HG03139 (cell line): ENCODE data around the gene UACA.
"Not testable (repeated sequence)": the region's sequence is repeated elsewhere in the genome, so short reads cannot be mapped to it uniquely, and the experiment has no call there.

Source experiments
- ATAC-seq: cut with Tn5 transposase; IDR thresholded peaks from one replicate; pipeline ENCODE4 v1.9.1; 2021; ENCODE audit not compliant: unreplicated experiment

Gene UACA

DNA sequence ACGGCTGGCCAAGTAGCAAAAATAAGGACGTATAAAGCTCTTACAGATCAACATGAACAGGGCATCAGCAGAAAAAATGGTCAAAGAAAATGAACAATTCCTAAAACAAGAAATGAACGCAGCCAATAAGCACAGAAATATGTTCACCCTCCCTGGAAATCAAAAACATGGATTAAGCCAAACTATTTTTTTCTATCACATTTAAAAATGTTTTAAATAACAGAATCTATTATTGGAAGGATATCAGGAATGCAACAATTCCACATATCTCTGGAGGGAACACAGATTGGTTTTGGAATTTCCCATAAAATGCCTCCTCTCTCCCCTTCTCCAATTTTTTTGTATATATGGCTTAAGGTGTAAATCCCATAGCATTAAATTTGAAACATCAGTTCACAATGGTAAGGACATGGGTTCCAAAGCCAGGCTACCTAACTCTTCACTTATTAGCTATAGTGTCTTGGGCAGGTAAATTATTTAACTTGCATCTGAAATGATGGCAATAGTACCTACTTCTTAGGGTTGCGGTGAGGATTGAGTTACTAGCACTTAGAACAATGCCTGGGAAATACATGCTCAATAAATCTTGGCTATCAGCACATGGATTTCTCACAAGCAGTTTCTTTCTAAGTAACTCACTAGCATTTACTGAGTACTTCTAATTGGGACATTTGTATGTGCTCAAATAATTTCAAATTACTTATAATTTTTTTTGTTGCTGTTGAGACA is 10.1 kb downstream of the UACA start:
- no peak for ATAC-seq

DNA sequence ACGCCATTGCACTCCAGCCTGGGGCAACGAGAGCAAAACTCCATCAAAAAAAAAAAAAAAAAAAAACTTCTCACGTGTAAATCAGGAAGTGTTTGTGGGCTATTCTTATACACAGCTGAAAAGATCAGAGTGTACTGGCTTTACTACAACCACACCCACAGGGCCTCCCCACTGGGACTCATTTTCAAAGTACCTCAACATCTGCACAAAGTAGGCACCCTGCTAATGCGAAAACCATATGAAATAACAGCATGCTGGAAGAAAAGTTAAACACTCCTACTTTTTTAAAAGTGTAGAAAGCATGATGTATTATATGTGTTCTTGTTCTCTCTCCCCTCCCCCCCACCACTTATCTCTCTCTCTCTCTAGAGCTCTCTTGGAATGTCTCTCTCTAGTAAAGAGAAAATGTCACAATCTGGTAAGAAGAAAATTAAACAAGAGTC is 11.1 kb downstream of the UACA start:
- ATAC-seq = no peak

DNA sequence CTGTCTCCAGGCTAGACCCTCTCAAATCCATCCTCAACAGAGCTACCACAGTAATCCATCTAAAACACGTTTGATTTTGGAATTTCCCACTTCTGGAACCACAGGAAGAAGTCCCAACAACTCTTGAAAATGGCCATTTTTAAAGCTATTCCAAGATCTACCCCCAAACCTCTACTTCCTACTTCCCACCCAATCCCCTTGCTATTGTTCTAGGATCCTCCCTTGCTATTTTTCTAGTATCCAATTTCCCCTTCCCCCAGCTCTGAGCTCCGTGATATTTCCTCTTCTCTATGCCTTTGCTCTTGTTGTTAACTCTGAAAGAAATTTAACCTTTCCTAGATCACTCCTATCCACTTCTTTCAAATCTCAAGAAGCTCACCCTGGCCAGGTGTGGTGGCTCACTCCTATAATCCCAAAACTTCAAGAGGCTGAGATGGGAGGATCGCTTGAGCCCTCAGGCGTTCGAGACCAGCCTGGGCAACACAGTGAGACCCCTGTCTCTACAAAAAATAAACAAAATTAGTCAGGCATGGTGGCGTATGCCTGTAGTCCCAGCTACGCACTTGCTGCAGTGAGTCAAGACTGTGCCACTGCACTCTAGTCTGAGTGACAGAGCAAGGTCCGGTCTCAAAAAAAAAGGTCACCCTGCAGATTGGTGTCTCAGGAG is 13.0 kb downstream of the UACA start:
- no peak for ATAC-seq

DNA sequence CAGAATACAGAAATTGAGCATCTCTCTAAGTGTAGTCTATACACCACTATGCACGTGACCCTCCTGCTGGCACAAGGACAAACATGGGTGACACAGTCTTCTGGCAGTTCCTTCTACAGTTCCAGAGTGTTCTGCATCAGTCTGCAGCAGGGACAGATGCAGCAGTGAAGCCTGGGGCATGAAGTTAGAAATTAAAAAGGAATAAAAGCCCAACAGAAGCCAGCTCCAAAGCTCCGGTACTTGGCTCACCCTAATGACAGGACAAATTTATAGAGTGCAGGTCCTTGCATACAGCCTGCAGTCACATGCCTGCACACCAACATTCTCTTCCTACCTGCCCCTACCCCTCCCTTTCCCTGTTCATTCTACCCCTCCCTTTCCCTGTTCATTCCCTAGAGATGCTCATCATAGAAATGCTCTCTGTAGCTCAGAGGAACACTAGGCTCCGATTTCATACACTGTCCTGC is 15.0 kb downstream of the UACA start:
- ATAC-seq = no peak

DNA sequence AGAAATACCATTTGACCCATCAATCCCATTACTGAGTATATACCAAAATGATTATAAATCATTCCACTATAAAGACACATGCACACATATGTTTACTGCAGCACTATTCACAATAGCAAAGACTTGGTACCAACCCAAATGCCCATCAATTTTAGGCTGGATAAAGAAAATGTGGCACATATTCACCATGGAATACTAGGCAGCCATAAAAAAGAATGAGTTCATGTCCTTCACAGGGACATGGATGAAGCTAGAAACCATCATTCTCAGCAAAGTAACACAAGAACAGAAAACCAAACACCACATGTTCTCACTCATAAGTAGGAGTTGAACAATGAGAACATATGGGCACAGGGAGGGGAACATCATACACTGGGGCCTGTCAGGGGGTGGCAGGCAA is 16.8 kb downstream of the UACA start:
- not testable (repeated sequence) for ATAC-seq

DNA sequence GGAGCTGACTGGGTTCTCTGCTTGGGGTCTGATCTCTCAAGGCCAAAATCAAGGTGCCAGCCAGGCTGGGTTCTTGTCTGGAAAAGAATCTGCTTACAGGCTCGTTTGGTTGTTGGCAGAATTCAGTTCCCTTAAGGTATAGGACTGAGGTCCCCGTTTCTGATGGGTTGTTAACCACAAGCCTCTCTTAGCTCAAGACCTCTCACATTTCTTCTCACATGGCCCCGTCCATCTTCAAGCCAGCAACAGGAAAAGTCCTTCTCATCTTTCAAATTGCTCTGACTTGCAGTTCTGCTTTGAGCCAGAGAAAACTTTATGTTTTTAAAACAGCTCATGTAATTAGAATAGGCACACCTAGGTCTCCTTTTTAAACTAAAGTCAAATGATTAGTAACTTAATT is 20.4 kb downstream of the UACA start:
- no peak for ATAC-seq

DNA sequence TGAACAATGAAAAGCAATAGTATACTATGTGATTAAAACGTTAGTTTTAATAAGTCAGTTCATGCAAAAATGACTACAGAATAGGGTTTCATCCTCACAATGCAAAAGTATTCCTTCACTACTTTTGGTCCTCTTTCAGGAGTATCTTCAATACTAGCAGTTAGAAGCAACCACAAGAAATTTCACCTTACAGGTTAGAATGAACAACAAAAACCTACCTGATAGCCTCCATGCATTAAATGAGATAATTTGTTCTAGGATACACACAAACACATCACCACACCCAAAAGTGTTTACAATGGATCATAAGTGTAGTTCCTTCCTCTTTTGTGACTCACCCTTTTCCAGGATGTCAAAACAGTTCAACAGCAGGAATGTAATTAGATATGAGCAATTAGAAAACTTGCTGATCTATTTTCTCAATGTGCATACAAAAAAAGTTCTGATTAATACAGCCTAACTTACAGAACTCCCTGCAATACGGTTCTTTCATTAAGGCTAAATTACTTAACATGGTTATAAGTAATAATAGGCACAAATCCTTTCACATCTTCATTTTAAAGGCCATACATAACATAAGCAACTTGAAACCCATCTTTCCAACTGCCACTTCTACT is 21.6 kb downstream of the UACA start:
- no peak for ATAC-seq

DNA sequence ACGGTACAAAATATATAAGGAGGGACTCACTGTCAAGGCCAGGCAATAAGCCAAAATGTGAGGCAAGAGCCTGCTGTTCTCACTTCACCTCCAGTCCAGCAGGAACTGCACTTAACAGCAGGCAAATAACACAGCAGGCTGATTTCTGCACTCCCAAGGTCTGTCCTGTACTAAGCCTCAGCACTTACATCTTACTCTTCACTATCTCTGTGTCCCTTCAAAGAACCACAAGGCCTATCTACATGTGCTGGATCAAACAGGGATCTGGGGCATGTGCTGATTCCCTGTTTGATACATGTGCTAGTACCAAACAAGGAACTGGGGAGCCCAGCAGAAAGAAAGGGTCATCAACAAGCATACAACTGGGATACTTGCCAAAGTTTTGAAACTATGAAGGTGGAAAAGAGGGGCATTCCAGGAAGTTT is 22.2 kb downstream of the UACA start:
- ATAC-seq = no peak

DNA sequence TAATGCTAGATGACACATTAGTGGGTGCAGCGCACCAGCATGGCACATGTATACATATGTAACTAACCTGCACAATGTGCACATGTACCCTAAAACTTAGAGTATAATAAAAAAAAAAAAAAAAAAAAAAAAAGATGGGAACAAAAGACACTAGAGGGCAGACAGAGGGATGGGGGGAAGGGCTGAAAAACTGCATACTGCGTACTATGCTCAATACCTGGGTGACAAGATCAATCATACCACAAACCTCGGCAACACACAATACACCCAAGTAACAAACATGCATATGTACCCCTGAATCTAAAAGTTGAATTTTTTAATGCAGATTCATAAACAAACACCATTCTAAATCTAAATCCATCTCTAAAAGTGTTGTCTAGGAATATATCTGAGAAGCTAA is 28.3 kb downstream of the UACA start:
- not testable (repeated sequence) for ATAC-seq

DNA sequence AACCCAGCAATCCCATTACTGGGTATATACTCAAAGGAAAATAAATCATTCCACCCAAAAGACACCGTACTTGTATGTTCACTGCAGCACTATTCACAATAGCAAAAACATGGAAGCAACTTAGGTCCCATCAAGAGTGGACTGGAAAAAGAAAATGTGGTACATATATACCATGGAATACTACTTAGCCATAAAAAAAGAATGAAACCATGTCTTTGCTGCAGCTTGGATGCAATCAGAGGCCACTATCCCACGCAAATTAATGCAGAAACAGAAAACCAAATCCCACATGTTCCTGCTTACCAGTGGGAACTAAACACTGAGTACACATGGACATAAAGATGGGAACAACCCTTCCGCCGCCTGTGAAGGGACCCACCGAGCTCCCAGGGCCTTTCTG is 34.2 kb downstream of the UACA start:
- no peak for ATAC-seq

DNA sequence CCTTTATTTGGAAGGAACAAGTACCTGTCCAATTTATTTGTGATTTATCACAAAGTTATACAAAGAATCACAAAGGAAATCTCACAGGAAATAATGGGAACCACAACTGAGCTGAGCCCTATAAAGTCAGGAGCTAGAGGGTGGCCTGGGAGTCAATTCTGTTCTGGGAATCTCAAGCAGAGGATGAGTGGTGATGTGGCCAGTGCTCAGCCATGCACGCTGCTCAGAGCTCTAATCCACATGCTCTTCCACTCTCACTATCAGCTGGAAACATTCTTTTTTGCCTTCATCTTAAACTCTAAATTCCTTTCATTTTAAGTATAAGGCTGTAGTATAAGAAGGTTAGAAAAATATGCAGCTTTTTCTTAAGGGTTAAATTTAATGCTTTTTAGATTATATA is 36.6 kb downstream of the UACA start:
- no peak for ATAC-seq

DNA sequence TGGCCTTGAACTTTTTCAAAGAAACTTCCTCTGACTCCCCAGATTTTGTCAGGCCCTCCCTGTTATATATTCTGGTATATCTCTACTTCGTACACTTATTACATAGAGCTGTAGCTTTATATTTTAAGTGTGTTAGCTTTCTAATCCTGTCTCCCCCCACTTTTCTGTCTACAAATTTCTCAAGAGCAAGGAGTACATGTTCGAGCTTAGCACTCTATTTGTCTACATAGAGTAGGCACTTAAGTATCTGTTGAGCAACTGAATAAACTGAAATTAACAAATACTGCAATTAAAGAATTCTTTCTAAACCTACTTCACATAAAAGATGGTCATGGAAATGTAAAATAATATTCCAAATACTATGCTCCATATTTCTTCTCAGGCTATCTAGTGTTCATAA is 39.4 kb downstream of the UACA start:
- no peak for ATAC-seq

DNA sequence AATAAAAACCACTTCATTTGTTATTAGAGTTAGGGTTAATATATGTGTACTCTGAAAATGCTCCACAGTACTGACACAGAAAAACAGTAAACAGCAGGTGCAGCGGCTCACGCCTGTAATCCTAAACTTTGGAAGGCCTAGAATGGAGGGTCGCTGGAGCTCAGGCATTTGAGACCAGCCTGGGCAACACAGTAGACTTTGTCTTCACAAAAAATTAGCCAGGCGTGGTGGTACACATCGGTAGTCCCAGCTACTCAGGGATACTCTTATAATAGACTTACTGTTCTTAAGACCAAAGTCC is 40.3 kb downstream of the UACA start:
- ATAC-seq = no peak

DNA sequence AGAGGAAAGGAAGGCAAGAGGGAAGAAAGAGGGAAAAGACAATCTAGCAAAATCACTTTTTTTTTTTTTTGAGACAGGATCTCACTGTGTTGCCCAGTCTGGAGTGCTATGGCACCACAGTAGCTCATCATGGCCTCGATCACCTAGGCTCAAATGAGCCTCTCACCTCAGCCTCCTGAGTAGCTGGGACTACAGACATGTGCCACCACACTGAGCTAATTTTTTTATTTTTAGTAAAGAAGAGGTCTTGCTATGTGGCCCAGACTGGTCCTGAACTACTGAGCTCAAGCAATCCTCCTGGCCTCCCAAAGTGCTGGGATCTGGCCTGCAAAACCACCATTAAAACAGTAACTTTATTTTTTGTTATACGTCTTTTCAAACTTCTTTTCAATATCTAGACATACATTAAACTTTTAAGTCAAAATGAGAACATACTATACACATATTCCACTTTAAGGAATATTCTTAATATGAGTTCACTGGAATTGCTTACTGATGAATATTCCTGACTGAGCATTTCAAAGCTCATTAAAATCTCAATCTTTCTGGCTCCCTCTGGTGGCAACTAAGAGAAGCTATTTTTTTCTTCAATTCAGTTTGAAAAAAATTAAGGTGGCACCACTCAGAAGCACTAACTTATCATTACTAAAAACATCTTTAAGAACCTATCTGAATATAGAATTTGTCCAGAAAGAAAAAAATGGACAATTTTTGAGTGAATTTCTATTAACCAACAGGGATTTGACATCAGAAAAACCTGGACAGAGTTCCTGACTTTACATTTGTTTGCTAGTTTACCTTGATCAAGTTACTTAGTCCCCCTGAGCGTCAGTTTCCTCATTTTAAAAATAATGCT is 40.9 kb downstream of the UACA start:
- no peak for ATAC-seq

DNA sequence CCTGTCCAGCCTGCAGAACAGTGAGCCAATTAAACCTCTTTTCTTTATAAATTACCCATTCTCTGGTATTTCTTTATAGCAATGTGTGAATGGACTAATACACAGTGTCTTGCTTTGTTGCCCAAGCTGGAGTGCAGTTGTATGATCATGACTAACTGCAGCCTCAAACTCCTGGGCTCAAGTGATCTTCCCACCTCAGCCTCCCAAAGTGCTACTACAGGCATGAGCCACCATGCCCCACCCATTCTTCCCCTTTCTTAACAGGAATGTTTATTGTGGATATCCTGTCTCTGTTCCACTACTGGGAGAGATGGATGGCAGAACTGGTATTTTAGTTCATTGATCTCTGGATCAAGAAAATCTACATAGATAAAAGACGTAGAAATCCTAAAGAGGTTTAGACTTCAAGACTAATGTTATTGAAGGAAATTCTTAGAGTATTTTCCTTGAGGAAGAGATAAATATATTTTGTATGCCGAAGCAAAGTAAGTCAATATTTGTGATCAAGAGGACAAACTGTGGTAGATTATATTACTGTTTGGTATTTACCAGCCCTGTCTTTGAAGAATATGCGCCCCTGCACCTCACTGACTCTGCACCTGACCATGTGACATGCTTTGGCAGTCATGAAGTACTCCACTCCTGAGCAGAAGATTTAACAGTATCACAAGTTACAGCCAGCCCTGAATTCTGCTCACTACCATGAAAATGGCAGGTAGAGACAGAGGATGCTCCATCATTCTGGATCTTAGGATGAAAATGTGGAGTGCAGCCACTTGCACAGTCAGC is 42.9 kb downstream of the UACA start:
- no peak for ATAC-seq

DNA sequence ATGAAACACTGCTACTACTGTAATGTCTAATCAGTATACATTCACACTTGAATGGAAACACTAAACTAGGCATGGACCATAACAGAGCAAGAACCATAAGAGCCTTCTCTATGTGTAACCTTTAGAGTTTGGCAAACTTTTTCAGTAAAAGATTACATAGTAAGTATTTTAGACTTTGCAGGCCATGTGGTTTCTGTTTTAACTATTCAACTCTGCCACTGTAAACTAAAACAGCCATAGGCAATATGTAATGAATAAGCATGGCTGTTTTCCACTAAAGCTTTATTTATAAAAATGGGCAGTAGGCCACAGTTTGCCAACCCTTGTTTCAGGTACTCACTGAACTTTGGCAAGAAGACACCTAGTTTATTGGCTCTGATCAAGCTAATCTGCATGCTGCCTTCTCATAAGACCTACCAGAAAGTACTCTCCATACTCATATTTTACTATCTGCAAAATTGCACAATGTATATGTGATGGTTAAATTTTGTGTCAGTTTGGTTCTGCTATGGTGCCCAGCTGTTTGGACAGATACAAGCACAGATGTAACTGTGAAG is 46.0 kb downstream of the UACA start:
- ATAC-seq = no peak

DNA sequence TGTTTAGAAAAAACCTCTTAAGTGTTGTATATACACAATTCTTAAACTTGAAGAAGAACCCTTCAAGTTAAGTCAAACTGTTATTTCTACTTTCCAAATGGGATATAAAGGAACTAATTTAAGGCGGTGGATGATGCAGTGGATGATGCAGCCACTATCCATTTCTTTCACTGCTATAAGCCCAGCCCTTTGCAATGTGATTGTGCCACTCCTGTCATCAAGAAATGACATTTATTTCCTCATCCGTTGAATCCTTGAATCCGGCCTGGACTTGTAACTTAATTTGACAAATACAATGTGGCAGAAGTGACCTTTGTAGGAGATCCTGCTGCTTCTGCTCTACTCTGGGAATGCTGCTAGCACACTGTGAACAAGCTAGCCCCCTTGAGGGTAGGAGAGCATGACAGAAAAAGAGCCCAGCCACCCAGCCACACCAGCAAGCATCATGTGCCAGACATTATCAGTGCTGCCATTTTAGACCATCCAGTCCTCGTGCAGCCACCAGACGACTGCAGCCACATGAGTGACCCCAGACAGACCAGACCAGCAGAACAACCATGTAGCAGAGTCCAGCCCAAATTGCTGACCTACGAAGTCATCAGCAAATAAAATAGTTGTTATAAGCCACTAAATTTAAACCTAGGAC is 47.4 kb downstream of the UACA start:
- no peak for ATAC-seq

DNA sequence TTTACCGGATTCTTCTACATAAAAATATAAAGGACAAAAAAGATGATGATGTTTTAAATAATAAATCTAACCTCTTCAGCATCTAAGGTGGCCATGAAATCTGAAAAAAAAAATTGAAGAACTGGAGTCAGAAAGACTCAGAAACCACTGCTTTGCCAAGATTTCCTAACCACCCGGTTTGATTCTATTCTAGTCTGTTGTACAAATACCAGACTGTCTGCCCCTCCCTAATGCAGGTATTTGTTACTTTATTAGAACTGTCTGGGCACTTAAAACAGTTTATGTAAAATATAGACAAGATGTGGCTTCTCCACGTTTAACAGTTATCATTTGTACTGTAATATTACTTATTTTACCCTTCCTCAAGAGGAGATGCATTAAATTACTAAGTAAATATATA is 48.8 kb downstream of the UACA start:
- no peak for ATAC-seq

DNA sequence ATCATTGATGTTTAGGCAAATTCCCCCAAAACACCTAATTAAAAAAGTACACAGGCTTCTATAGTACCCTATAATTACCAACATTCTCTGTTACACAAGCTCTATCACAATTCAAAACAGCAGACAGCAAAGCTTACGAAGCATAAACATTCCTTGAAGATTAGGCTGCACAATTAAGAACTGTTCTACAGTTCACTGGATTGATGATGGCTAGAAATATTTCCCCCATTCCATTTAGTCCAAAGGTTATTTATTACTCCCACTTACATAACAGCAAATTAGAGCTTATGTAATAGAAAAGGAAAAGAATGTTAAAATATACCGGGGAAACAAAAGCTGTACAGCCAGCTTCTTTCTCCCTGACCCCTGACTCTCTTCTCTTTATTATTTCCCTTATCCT is 49.3 kb downstream of the UACA start:
- ATAC-seq = no peak

DNA sequence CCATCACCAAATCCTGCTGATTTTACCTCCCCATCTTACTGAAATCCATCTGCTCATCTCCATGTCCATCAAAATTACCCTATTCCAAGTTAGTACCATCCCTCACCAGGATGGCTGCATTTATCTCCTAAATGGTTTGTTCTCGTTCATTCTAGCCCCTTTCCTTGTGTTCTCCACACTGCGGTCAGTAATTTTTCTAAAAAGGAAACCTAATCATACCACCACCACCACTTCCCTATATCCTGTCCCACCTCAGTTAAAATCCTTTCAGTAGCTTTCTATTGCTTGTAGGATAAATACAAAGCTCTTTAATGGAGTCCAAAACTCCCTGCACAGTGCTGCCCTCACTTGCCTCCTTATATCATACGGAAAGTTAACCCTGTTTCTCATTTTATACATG is 51.1 kb downstream of the UACA start:
- no peak for ATAC-seq
